Suprapubic skin (tissue), 4 donors: ENCODE measurements around the gene TTC28.

Experiments used
- POLR2A ChIP-seq, 2 donors: fragments of 450-650 bp; IDR thresholded peaks; one replicate each; pipeline ENCODE4 v1.6.1; 2017; ENCODE audit warnings: antibody characterized with exemption in 2 of 2, mild to moderate bottlenecking in 2 of 2, moderate library complexity in 2 of 2
- POLR2AphosphoS5 ChIP-seq, 3 donors: sonication (generic); formaldehyde crosslinking; IDR thresholded peaks; one replicate each; pipeline ENCODE4 v1.6.1; 2017; ENCODE audit warnings: antibody characterized with exemption in 3 of 3
- TF ChIP-seq, protein P1 (sequence below), 2 donors: fragments of 200-600 bp in 1 of 2; fragments of 450-650 bp in 1 of 2; sonication (generic) in 1 of 2; IDR thresholded peaks; one replicate each; pipeline ENCODE4 v1.5.1; 2016 to 2019; ENCODE audit warnings: antibody characterized with exemption in 2 of 2, mild to moderate bottlenecking in 1 of 2, moderate library complexity in 1 of 2

DNA sequence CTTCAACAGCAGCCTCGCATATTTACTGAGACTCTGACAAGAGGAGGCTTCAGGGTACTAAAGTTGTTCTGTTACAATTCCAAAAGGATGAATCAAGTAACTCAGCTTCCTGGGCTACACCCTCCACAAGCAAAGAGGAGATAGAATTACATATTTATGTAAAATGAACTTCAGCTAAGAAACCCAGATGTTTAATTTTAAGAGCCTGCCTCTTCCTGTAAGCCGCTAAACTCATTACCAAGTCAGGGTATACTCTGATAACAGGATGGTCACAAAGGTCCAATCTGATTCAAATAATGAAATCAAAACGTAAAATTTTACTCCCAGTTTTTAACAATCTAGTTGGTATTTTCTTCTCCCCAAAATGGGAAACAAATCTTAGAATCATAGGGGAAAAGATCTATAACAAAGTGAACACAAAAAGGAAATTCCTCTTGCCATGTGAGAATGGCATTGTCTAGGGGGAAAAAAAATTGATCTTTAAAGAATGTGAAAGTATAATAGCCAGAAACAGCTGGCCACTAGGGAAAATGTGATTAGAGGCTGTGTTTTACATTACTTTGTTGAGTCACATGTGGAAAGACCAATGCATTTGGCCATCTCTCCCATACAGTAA, 31.0 kb upstream of the TTC28 start:
- TF ChIP-seq POLR2A (IDR thresholded peaks at IDR 0.05) (no peak), POLR2AphosphoS5 (IDR thresholded peaks at IDR 0.05) (no peak)
- TF ChIP-seq, protein P1, sequence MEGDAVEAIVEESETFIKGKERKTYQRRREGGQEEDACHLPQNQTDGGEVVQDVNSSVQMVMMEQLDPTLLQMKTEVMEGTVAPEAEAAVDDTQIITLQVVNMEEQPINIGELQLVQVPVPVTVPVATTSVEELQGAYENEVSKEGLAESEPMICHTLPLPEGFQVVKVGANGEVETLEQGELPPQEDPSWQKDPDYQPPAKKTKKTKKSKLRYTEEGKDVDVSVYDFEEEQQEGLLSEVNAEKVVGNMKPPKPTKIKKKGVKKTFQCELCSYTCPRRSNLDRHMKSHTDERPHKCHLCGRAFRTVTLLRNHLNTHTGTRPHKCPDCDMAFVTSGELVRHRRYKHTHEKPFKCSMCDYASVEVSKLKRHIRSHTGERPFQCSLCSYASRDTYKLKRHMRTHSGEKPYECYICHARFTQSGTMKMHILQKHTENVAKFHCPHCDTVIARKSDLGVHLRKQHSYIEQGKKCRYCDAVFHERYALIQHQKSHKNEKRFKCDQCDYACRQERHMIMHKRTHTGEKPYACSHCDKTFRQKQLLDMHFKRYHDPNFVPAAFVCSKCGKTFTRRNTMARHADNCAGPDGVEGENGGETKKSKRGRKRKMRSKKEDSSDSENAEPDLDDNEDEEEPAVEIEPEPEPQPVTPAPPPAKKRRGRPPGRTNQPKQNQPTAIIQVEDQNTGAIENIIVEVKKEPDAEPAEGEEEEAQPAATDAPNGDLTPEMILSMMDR (IDR thresholded peaks at IDR 0.05) = no peak
